ENCODE measurements around the gene OR2S2.

DNA sequence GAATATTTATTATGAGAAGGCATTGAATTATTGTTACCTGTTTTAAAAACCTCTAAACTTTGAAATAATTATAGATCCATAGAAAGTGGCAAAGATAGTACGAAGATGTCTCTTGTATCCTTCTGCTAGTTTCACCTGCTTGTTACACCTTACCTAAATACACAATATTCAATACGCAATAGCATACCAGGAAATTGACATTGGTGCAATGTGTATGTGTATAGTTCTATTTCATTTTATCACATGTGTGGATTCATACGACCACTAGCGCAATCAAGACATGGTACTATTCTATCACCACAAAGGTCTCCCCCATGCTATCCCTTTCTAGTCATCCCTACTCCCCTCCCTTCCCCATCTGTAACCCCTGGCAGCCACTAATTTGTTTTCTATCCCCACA, 8.5 kb upstream of the OR2S2 start:
- TF ChIP-seq POLR2AphosphoS5 (IDR thresholded peaks at IDR 0.05; ENCODE audit: borderline replicate concordance, low read depth, low read length) (no peak), EZH2 (IDR thresholded peaks at IDR 0.05) (no peak), FOXP2 (optimal IDR thresholded peaks at IDR 0.05; ENCODE audit: control extremely low read depth, extremely low read length, insufficient read depth) (no peak)

Measured in SK-N-MC (cell line).